ENCODE measurements around the gene CKAP2L. TPM values are rescaled to one million over a fixed set of nuclear protein-coding genes. Genes with fewer than 3 reads are reported as not detected.
A peak's percentile ranks its signal among the peaks of the same experiment; 100 is the strongest.

The CKAP2L gene
- total RNA-seq, 1 experiment from 2014 or later, result 23.3 TPM

GRCh38 chr2:112812318-112813267 lies 48.2 kb upstream of the CKAP2L start:
- H3K9me3 Mint-ChIP-seq, result peaks cover 0 to under 1% of the 10 kb centered on the region in 2 experiments; a peak in 1 of 5 replicates

More at GRCh38 chr2:112812318-112813267, 48.2 kb upstream of the CKAP2L start:
- no CpG with 5 or more reads among the region's 14 CpGs for WGBS (ENCODE audit: extremely low coverage, insufficient read length, low lambda C conversion rate)
- Histone ChIP-seq H4K91ac (ENCODE audit: insufficient read length, low read depth, low read length) (no peak overlapping the region), H3K56ac (ENCODE audit: insufficient read length, low read depth, low read length) (no peak overlapping the region), H3K9ac (ENCODE audit: extremely low read depth, insufficient read length, low read length) (no peak overlapping the region), H3K4me1 (ENCODE audit: insufficient read depth, low read length) (peaks cover 14% of the 10 kb centered on the region; the same call in 1 of the 2 replicates), H4K5ac (ENCODE audit: insufficient read length, low read depth, low read length) (no peak overlapping the region), H3K14ac (ENCODE audit: insufficient read depth, low read length) (no peak overlapping the region), H2BK20ac (ENCODE audit: low read depth, low read length, poor library complexity, severe bottlenecking) (no peak overlapping the region), H3K4me2 (ENCODE audit: insufficient read depth, insufficient read length, low read length) (no peak overlapping the region), H3K27ac (ENCODE audit: insufficient read length, low read depth, low read length) (no peak overlapping the region), H2BK15ac (ENCODE audit: low read depth, low read length) (no peak overlapping the region), H3K23me2 (ENCODE audit: insufficient read length, low read depth, low read length, poor library complexity, severe bottlenecking) (no peaks in the 10 kb centered on the region), H3K4ac (ENCODE audit: low read depth, low read length) (no peak overlapping the region), H3K23ac (ENCODE audit: insufficient read length, low read depth, low read length) (no peak overlapping the region), H2BK12ac (ENCODE audit: insufficient read length, low read depth, low read length) (no peak overlapping the region), H2AK5ac (ENCODE audit: insufficient read length, low read length) (no peak overlapping the region), H4K8ac (replicated peaks; ENCODE audit: insufficient read length, low read depth, low read length) (no peak overlapping the region), H3T11ph (ENCODE audit: low read length) (no peak overlapping the region), H3K79me2 (ENCODE audit: insufficient read depth, low read length) (no peaks in the 10 kb centered on the region), H2BK5ac (ENCODE audit: insufficient read length, low read length) (no peak overlapping the region), H2BK120ac (ENCODE audit: low read depth, low read length, poor library complexity, severe bottlenecking) (peak overlapping the region; percentile 67), H3K9me3 (ENCODE audit: control insufficient read depth, low read depth, low read length) (no peaks in the 10 kb centered on the region), H4K20me1 (ENCODE audit: control insufficient read depth, insufficient read depth, insufficient read length) (no peaks in the 10 kb centered on the region), H3K27me3 (ENCODE audit: insufficient read depth, low read length) (no peaks in the 10 kb centered on the region), H2AFZ (ENCODE audit: low read length) (no peak overlapping the region), H3K18ac (ENCODE audit: insufficient read length, low read depth, low read length) (no peak overlapping the region), H3K79me1 (ENCODE audit: insufficient read depth, low read depth, low read length, poor library complexity, severe bottlenecking) (no peaks in the 10 kb centered on the region)
- Mint-ChIP-seq H3K4me1 (peaks cover 48 to 49% of the 10 kb centered on the region in 2 experiments), H3K36me3 (ENCODE audit: insufficient read depth in 1 of 3, low read depth in 3 of 3) (peaks cover 0 to 2% (median 0%) of the 10 kb centered on the region in 3 experiments; a peak in 3 of 7 replicates), H3K4me3 (no peak overlapping the region), H3K27ac (no peak overlapping the region), H3K27me3 (ENCODE audit: low read depth) (no peaks in the 10 kb centered on the region)
- TF ChIP-seq CTCF (conservative IDR thresholded peaks at IDR 0.05), result no peak
- DNase-seq, result no peak
